Suppressor macrophage (primary cell): ENCODE results near the gene SELENOK.

ENCODE experiments used
- DNase-seq, 4 experiments: peaks; one replicate each; pipeline ENCODE4 v3.0.0-alpha.2; 2020 to 2022

The SELENOK gene

GRCh38 chr3:53883008-53883407 lies 8.7 kb downstream of the SELENOK start:
- DNase-seq = no peak

- DNase-seq = peak; percentile 89 to 95 (median 92)
Measured at GRCh38 chr3:53881691-53882593, 9.7 kb downstream of the SELENOK start, which contains the start of gene ACTR8. Gene ACTR8 (minus strand): TSS chr3:53882152. CDS start chr3:53882101, 51 bp downstream.

- DNase-seq = peak in 1 of 4 experiments; percentile 4
Measured at GRCh38 chr3:53880396-53881345, 11.0 kb downstream of the SELENOK start.

- no peak for DNase-seq
Measured at GRCh38 chr3:53865732-53866499, 25.7 kb downstream of the SELENOK start.

- no peak for DNase-seq
Measured at GRCh38 chr3:53863145-53863544, 28.5 kb downstream of the SELENOK start.

DNA sequence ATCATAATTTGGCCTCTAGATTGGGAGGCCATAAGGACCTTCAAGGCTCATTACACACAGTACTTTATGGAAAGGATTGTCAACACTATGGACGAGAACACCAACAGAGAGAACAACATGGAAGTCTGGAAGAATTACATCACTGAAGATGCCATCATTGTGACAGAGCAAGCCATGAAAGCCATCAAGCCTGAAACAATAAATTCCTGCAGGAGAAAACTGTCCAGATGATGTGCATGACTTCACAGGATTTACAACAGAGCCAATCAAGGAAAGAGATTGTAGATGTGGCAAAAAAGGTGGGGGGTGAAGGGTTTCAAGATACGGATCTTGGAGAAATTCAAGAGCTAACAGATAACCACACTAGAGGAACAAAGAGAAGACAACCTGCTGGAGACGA lies 29.4 kb downstream of the SELENOK start:
- no peak for DNase-seq

- no peak for DNase-seq
Measured at GRCh38 chr3:53860196-53860595, 31.5 kb downstream of the SELENOK start.

GRCh38 chr3:53859178-53859577 lies 32.5 kb downstream of the SELENOK start:
- DNase-seq = no peak

DNA sequence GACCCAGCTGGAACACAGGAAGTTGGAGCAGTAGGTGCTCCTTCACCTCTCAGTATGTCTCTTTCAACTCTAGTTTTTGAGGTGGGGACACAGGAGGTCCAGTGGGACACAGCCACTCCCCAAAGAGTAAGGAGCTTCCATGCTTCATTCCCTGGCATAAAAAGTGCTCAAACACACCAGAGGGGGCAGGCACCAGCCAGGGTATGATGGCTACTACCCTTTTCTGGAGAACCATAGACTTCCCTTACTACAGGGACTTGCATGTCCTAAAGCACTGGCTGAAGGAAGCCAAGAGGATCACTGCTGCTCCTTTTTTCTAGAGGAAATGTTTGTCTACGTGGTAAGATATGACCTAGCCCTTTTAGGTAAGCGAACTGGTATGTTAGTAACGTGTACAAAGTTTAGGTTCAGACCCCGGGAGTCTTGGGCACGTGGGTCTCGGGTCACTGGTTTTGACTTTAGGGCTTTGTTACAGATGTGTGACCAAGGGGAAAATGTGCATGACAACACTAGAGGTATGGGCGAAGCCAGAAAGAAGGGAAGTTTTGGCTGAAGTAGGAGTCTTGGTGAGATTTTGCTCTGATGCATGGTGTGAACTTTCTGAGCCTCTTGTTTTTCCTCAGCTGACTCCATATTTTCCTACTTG lies 33.4 kb downstream of the SELENOK start:
- peak in 2 of 4 experiments; percentile 8 to 13 for DNase-seq

- DNase-seq = peak in 1 of 4 experiments; percentile 17
Measured at GRCh38 chr3:53856964-53857363, 34.7 kb downstream of the SELENOK start.

DNA sequence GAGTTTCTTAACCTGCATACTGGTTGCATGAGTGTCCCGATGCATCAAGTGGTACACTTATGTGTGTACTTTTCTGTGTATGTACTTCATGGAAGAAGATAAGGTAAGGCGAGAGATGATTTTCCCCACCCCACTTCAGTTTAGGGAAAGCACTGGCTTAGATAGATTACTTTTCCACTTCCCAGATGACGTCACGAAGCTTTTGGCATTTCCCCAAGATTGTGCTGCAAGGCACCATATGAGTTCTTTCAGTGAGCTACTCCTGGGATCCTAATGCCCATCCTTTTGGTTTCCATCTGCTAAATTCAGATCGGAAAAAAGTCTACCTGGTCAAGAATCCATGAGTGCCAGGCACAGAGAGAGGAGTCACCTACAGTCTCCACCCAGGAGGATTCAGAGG lies 40.8 kb downstream of the SELENOK start:
- peak in 2 of 4 experiments; percentile 13 to 25 for DNase-seq

DNA sequence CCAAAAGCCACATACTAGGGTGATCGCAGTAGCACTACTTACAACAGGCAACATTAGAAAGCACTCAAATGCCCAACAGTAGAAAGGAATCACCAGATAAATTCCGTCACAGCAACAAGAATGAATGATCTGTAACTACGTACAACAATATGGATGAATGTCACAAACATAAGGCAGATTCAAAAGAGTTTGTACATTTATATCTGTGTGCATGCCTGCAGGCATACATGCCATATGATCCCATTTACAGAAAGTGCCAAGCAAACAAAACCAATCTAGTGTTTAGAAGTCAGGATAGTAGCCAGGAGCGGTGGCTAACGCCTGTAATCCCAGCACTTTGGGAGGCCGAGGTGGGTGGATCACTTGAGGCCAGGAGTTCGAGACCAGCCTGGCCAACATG lies 41.7 kb downstream of the SELENOK start:
- no peak for DNase-seq

GRCh38 chr3:53846851-53847155 lies 44.9 kb downstream of the SELENOK start:
- no peak for DNase-seq

- DNase-seq = peak in 3 of 4 experiments; percentile 8 to 38 (median 24)
Measured at GRCh38 chr3:53846134-53846850, 45.4 kb downstream of the SELENOK start, which contains the start of the genes CHDH and IL17RB. Gene CHDH (minus strand): TSS chr3:53846419. CDS start chr3:53824008, 22,411 bp downstream. Gene IL17RB (plus strand): TSS chr3:53846568. CDS start chr3:53846589, 21 bp downstream.

GRCh38 chr3:53845881-53846133 lies 45.9 kb downstream of the SELENOK start:
- DNase-seq = no peak

DNA sequence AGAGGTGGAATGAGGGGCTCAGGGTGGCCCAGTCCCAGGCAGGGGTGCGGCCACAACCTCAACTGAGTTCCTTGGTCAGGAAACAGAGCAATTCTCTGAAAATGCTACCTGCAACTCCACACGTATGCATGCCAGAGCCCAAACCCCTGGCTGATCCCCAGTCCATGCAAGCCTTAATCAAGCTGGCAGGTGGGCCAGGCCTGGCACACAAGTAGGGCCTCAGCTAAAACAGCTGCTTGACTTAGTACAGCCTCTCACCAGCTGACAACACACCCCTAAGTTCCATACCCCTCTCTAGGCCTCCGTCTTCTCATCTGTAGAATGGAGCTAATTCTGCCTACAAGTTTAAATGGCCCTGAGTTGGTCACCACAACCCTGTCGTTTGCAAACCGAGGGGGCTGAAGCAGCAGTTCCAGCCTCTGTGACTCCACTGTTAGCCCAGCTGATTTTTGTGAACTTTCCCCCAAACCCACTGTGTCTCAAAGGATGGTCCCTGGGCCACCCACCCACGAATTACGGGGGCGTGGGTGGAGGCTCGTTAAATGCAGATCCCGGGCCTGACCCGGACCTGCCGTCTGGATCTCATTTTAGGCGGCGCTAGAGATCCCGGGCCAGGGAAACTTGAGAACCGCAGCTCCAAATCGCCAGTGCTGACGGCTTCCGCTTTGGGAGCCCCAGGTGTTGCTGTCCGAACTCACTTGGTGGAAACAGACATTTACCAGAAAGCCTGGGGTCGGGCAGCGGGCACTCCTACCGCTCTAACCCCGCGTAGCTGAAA lies 46.4 kb downstream of the SELENOK start:
- peak; percentile 17 to 55 (median 40) for DNase-seq

- DNase-seq = no peak
Measured at GRCh38 chr3:53844262-53845102, 47.2 kb downstream of the SELENOK start.

- DNase-seq = peak in 1 of 4 experiments; percentile 5
Measured at GRCh38 chr3:53843195-53844177, 48.2 kb downstream of the SELENOK start.
